H1 (cell line): Measurements from ENCODE around the gene KCTD4. TPM values are rescaled to one million over a fixed set of nuclear protein-coding genes. Genes with fewer than 3 reads are reported as not detected.

Experiments used
- CTCF ChIA-PET: fragments of 300-600 bp; sonication (Branson Sonifier 250); formaldehyde crosslinking; loops from one replicate; lab custom pipeline; 2021; ENCODE audit not compliant: partially characterized antibody; lab: Charles Lee
- POLR2A ChIA-PET: fragments of 300-600 bp; sonication (Branson Sonifier 250); formaldehyde crosslinking; loops from one replicate; lab custom pipeline; 2021; ENCODE audit warnings: inconsistent platforms; ENCODE audit not compliant: partially characterized antibody; lab: Charles Lee
- DNase-seq, 2 experiments: peaks; one replicate each; pipeline versions ENCODE4 v3.0.0 to v3.0.0-alpha.2; 2010 to 2022; ENCODE audit warnings: low spot score in 2 of 2, low read depth in 1 of 2, mixed read lengths in 1 of 2
- FAIRE-seq: peaks from 2 replicates; lab custom pipeline; 2011; peaks lifted over from hg19 to GRCh38; lab: Jason Lieb, UNC
- H2AFZ ChIP-seq: 2 replicates; pipeline ENCODE4 v1.8.1; 2012; ENCODE audit warnings: low read length, inconsistent platforms
- H2AK5ac ChIP-seq: 2 replicates; pipeline ENCODE4 v1.6.1; 2013; ENCODE audit warnings: low read depth, low read length
- H2BK120ac ChIP-seq: replicated peaks from 2 replicates; pipeline ENCODE3; 2013; ENCODE audit warnings: low read depth, low read length, inconsistent platforms
- H2BK12ac ChIP-seq: 2 replicates; pipeline ENCODE4 v1.6.1; 2013; ENCODE audit warnings: low read depth, low read length
- H2BK15ac ChIP-seq: 2 replicates; pipeline ENCODE4 v1.6.1; 2013; ENCODE audit warnings: low read length
- H2BK20ac ChIP-seq: 2 replicates; pipeline ENCODE4 v1.6.1; 2013; ENCODE audit warnings: low read length
- H2BK5ac ChIP-seq: 2 replicates; pipeline ENCODE4 v1.6.1; 2013; ENCODE audit warnings: low read depth, low read length
- H3K14ac ChIP-seq: 2 replicates; pipeline ENCODE4 v1.6.1; 2013; ENCODE audit warnings: inconsistent platforms; ENCODE audit not compliant: insufficient read length
- H3K18ac ChIP-seq: 2 replicates; pipeline ENCODE4 v1.6.1; 2013; ENCODE audit warnings: low read length; ENCODE audit errors: extremely low read depth
- H3K23ac ChIP-seq: 2 replicates; pipeline ENCODE4 v1.6.1; 2013; ENCODE audit warnings: inconsistent platforms; ENCODE audit not compliant: insufficient read length
- H3K23me2 ChIP-seq: 2 replicates; pipeline ENCODE4 v1.6.1; 2013; ENCODE audit warnings: low read depth, low read length
- H3K27ac ChIP-seq: 2 replicates; pipeline ENCODE4 v1.6.1; 2011; ENCODE audit warnings: low read depth, low read length, inconsistent platforms
- H3K27me3 ChIP-seq, 4 experiments: replicated peaks in 1 of 4; 1 replicate in 1 of 4; 2 replicates in 3 of 4; pipeline versions ENCODE4 v1.6.1 to v1.8.1; 2011 to 2013; ENCODE audit warnings: low read length in 3 of 4, mild to moderate bottlenecking in 3 of 4, inconsistent platforms in 2 of 4, mixed read lengths in 2 of 4, moderate library complexity in 1 of 4; ENCODE audit not compliant: control insufficient read depth in 3 of 4, insufficient read depth in 3 of 4; ENCODE audit errors: extremely low read depth in 1 of 4
- H3K36me3 ChIP-seq, 4 experiments: 2 replicates each; pipeline versions ENCODE4 v1.6.1 to v1.8.1; 2011 to 2013; ENCODE audit warnings: mild to moderate bottlenecking in 4 of 4, low read length in 3 of 4, moderate library complexity in 2 of 4, control low read depth in 1 of 4, inconsistent platforms in 1 of 4; ENCODE audit not compliant: insufficient read depth in 4 of 4, control insufficient read depth in 2 of 4
- H3K4ac ChIP-seq: replicated peaks from 2 replicates; pipeline ENCODE3; 2013; ENCODE audit warnings: low read length, low read depth, mixed read lengths, inconsistent platforms; ENCODE audit not compliant: insufficient read length
- H3K4me1 ChIP-seq, 4 experiments: replicated peaks in 1 of 4; 1 replicate in 1 of 4; 2 replicates in 3 of 4; pipeline versions ENCODE4 v1.6.1 to v1.8.1; 2011 to 2013; ENCODE audit warnings: low read length in 3 of 4, inconsistent platforms in 2 of 4, mixed read lengths in 1 of 4; ENCODE audit not compliant: insufficient read depth in 4 of 4, control insufficient read depth in 3 of 4
- H3K4me2 ChIP-seq, 2 experiments: 2 replicates each; pipeline versions ENCODE4 v1.6.1 to v1.8.1; 2011 to 2013; ENCODE audit warnings: low read depth in 2 of 2, low read length in 2 of 2, control low read depth in 1 of 2, inconsistent platforms in 1 of 2, mild to moderate bottlenecking in 1 of 2; ENCODE audit not compliant: insufficient read depth in 1 of 2
- H3K4me3 ChIP-seq, 4 experiments: fragments of 200-600, 300-600 bp in 1 of 4; sonication (generic), shearing (Covaris generic), sonication (Bioruptor Twin) in 1 of 4; 2 replicates each; pipeline versions ENCODE4 v1.5.1 to v1.8.1; 2011 to 2016; ENCODE audit warnings: low read length in 4 of 4, low read depth in 3 of 4, control low read depth in 2 of 4, inconsistent platforms in 2 of 4, mild to moderate bottlenecking in 2 of 4, mixed read lengths in 1 of 4, moderate library complexity in 1 of 4; ENCODE audit not compliant: insufficient read depth in 2 of 4; ENCODE audit errors: extremely low read depth in 1 of 4
- H3K56ac ChIP-seq: replicated peaks from 2 replicates; pipeline ENCODE3; 2013; ENCODE audit warnings: low read depth, mild to moderate bottlenecking, mixed read lengths, low read length, inconsistent platforms; ENCODE audit not compliant: insufficient read length
- H3K79me1 ChIP-seq: 2 replicates; pipeline ENCODE4 v1.6.1; 2013; ENCODE audit warnings: low read depth, low read length, control low read depth
- H3K79me2 ChIP-seq, 2 experiments: 2 replicates each; pipeline versions ENCODE4 v1.6.1 to v1.8.1; 2012 to 2013; ENCODE audit warnings: low read length in 2 of 2, mild to moderate bottlenecking in 2 of 2, inconsistent platforms in 1 of 2; ENCODE audit not compliant: insufficient read depth in 2 of 2, control insufficient read depth in 1 of 2
- H3K9ac ChIP-seq, 4 experiments: replicated peaks in 1 of 4; 1 replicate in 1 of 4; 2 replicates in 3 of 4; pipeline versions ENCODE4 v1.6.1 to v1.8.1; 2011 to 2013; ENCODE audit warnings: low read depth in 3 of 4, low read length in 3 of 4, control low read depth in 2 of 4, mild to moderate bottlenecking in 2 of 4, moderate library complexity in 2 of 4, inconsistent platforms in 1 of 4; ENCODE audit errors: extremely low read depth in 1 of 4
- H3K9me3 ChIP-seq, 2 experiments: 2 replicates each; pipeline versions ENCODE4 v1.6.1 to v1.8.1; 2012 to 2013; ENCODE audit warnings: mild to moderate bottlenecking in 2 of 2, moderate library complexity in 2 of 2, control low read depth in 1 of 2, inconsistent platforms in 1 of 2, low read depth in 1 of 2, low read length in 1 of 2, mixed read lengths in 1 of 2; ENCODE audit not compliant: insufficient read depth in 2 of 2
- H4K20me1 ChIP-seq, 2 experiments: replicated peaks in 1 of 2; 2 replicates each; pipeline versions ENCODE3 to v1.8.1; 2011 to 2013; ENCODE audit warnings: inconsistent platforms in 2 of 2, low read length in 2 of 2, mild to moderate bottlenecking in 1 of 2; ENCODE audit not compliant: insufficient read depth in 2 of 2, control insufficient read depth in 1 of 2
- H4K5ac ChIP-seq: 2 replicates; pipeline ENCODE4 v1.6.1; 2013; ENCODE audit warnings: low read length, low read depth, mixed read lengths, inconsistent platforms; ENCODE audit not compliant: insufficient read length
- H4K8ac ChIP-seq: 2 replicates; pipeline ENCODE4 v1.8.0; 2013; ENCODE audit warnings: mild to moderate bottlenecking, moderate library complexity, low read length, inconsistent platforms; ENCODE audit not compliant: insufficient read depth; ENCODE audit errors: extremely low read depth
- H4K91ac ChIP-seq: replicated peaks from 2 replicates; pipeline ENCODE3; 2013; ENCODE audit warnings: low read length, mixed read lengths, inconsistent platforms; ENCODE audit not compliant: insufficient read length
- CBX5 ChIP-seq: fragments of 300-800, 300-1000 bp; sonication (generic); IDR thresholded peaks from 2 replicates; pipeline ENCODE4 v1.7.1; 2016; ENCODE audit warnings: antibody characterized with exemption, low read length, low read depth
- RAD21 ChIP-seq, 2 experiments: IDR thresholded peaks in 1 of 2; conservative IDR thresholded peaks in 1 of 2; 2 replicates each; pipeline ENCODE4 v1.6.1; 2011; ENCODE audit warnings: low read depth in 2 of 2, low read length in 2 of 2, improper control_type of control experiment in 1 of 2, inconsistent platforms in 1 of 2, mild to moderate bottlenecking in 1 of 2, moderate library complexity in 1 of 2
- RBBP5 ChIP-seq: IDR thresholded peaks from 2 replicates; pipeline ENCODE4 v1.7.1; 2012; ENCODE audit warnings: low read depth, mild to moderate bottlenecking, inconsistent platforms, low read length, moderate library complexity, borderline replicate concordance
- TAF1 ChIP-seq: IDR thresholded peaks from 2 replicates; pipeline ENCODE4 v1.6.1; 2011; ENCODE audit warnings: mild to moderate bottlenecking, low read depth, low read length
- WGBS, 2 experiments: shearing (Covaris generic) in 1 of 2; methylation state at CpG; one replicate each; pipeline versions ENCODE4 v1.1.6 to v1.1.7; 2013 to 2015; ENCODE audit warnings: low lambda C conversion rate in 2 of 2, mixed read lengths in 2 of 2, inconsistent platforms in 1 of 2, low coverage in 1 of 2, missing lambda C conversion rate in 1 of 2; ENCODE audit not compliant: insufficient replicate concordance in 2 of 2, insufficient coverage in 1 of 2, insufficient read length in 1 of 2; ENCODE audit errors: extremely low coverage in 1 of 2, missing lambda C conversion rate in 1 of 2; 5-methylcytosine and 5-hydroxymethylcytosine counted together
- polyA plus RNA-seq, 7 experiments: library from polyadenylated mRNA; depleted of rRNA in 3 of 7; stranded (reverse) in 5 of 7; unstranded in 2 of 7; fragments of >200 nt in 5 of 7; fragments of 200-250 nt in 2 of 7; gene quantifications; 1 replicate in 5 of 7; 2 replicates in 1 of 7; 4 replicates in 1 of 7; pipeline versions ENCODE4 v1.2.1 to v1.2.3, GENCODE V29; 2011 to 2013; ENCODE audit warnings: missing spikeins in 2 of 7, mixed read lengths in 2 of 7
- total RNA-seq: library from RNA; stranded (reverse); fragmentation: NEBNext Ultra II Directional; extraction: Animal tissue kit (Norgen Biotek cat#: 25700); gene quantifications from 2 replicates; pipeline ENCODE4 v1.2.1, GENCODE V29; 2021
- TF ChIP-seq, protein P1 (sequence below): IDR thresholded peaks from 2 replicates; pipeline ENCODE4 v1.6.1; 2012; ENCODE audit warnings: inconsistent platforms

KCTD4 gene
- total and polyA plus RNA-seq, 2 of the 8 experiments (the other 6 are each of a cell fraction or from before 2014, with no cell fraction given), result not detected

DNA sequence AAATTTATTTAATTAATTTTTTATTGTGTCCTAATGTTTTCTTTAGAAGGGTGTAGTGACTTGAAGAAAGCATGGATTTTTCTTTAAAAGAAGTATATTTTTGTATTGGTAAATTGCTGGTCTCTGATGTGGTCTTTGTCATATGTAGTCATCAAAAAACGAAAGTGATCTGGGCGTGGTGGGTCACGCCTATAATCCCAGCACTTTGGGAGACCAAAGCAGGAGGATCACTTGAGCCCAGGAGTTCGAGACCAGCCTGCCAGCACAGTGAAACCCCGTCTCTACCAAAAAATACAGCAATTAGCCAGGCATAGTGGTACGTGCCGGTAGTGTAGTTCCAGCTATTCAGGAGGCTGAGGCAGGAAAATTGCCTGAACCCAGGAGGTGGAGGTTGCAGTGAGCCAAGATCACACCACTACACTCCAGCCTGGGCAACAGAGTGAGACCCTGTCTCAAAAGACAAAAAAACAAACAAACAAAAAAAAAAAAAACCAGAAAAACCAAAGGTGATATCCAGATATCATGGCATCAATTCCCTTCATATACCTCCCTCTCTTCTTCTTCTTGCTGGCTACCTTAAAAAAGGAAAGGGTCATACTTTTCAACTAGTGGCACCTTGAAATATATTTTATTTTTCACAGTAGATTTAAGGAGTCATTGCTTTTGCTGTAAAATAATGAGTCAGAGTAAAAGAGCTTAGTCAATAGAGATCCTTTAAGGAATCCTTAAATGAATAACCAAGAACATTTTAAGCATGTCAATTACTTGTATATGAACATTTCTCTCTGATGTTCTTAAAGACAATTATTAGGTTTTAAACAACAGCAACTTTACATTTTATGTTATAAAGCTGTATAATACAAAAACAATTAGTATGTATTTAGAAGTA is 19.9 kb downstream of the KCTD4 start:
- H3K14ac ChIP-seq, result no peak overlapping the region
- no peak overlapping the region for H3K9ac ChIP-seq
- H3K27me3 ChIP-seq, result no peaks in the 10 kb centered on the region
- FAIRE-seq (no peak), DNase-seq (no peak)
- no peak overlapping the region for H4K91ac ChIP-seq
- no peak overlapping the region for H3K4me3 ChIP-seq
- no peak overlapping the region for H4K5ac ChIP-seq
- no peak overlapping the region for H2BK5ac ChIP-seq
- H3K79me1 ChIP-seq, result peaks cover 5% of the 10 kb centered on the region; the same call in 1 of the 2 replicates
- no peak overlapping the region for H2BK15ac ChIP-seq
- POLR2A ChIA-PET, result interaction anchor here (0.9 to 1.4 kb wide), 3 partner anchors 11 to 159 kb away, joined by 3 to 4 read pairs (median 3); no protein-coding TSS in a partner anchor
- CTCF ChIA-PET, result interaction anchor here (1.0 to 1.4 kb wide), 3 partner anchors 59 to 101 kb away, joined by 4 to 5 read pairs (median 5); no protein-coding TSS in a partner anchor
- no peak overlapping the region for H3K27ac ChIP-seq
- no peak overlapping the region for H3K56ac ChIP-seq
- H3K18ac ChIP-seq, result no peak overlapping the region
- no peak overlapping the region for H4K8ac ChIP-seq
- H3K4ac ChIP-seq, result no peak overlapping the region
- TF ChIP-seq TAF1 (no peak), RAD21 (IDR thresholded peaks at IDR 0.05 in 1 of 2, conservative IDR thresholded peaks at IDR 0.05 in 1 of 2; ENCODE audit: low read depth in 2 of 2, low read length in 2 of 2) (no peak), RBBP5 (no peak), CBX5 (no peak)
- TF ChIP-seq, protein P1, sequence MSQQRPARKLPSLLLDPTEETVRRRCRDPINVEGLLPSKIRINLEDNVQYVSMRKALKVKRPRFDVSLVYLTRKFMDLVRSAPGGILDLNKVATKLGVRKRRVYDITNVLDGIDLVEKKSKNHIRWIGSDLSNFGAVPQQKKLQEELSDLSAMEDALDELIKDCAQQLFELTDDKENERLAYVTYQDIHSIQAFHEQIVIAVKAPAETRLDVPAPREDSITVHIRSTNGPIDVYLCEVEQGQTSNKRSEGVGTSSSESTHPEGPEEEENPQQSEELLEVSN, result no peak
- H3K23ac ChIP-seq, result no peak overlapping the region
- H3K9me3 ChIP-seq, result no peaks in the 10 kb centered on the region
- H3K4me2 ChIP-seq, result no peak overlapping the region
- H4K20me1 ChIP-seq, result no peaks in the 10 kb centered on the region
- no peak overlapping the region for H2BK12ac ChIP-seq
- H3K4me1 ChIP-seq, result no peaks in the 10 kb centered on the region; a peak in 2 of 7 replicates
- no peak overlapping the region for H2BK20ac ChIP-seq
- no peak overlapping the region for H2BK120ac ChIP-seq
- H2AK5ac ChIP-seq, result no peak overlapping the region
- no peaks in the 10 kb centered on the region for H3K23me2 ChIP-seq
- peaks cover 0 to 4% (median 0%) of the 10 kb centered on the region in 4 experiments; a peak in 1 of 8 replicates for H3K36me3 ChIP-seq
- WGBS, 2 experiments, result 86% methylated on average over 7 of the region's 7 CpGs; no CpG with 5 or more reads in 1 of the 2 experiments
- H2AFZ ChIP-seq, result no peak overlapping the region
- peaks cover 0 to 15% of the 10 kb centered on the region in 2 experiments; a peak in 1 of 4 replicates for H3K79me2 ChIP-seq
